ENCODE measurements around the gene CTNNA3.

Gene CTNNA3

DNA sequence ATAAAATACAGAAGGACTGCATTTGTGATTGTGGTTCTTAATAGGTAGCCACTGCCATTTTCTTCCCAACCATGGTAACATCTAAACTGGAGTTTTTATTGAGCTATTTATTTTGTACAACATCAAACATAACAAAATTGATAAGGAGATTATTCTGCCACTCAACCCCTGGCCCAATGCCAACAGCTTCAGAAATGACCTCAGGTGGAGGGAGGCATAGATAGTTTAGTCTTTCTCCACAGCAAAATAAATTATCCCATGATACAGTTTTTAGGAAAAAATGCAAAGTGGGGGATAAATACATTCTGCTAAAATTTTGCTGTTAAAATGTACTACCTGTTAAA, 712.5 kb downstream of the CTNNA3 start:
- DNase-seq (ENCODE audit: low read depth): no peak
- TF ChIP-seq, protein P1, sequence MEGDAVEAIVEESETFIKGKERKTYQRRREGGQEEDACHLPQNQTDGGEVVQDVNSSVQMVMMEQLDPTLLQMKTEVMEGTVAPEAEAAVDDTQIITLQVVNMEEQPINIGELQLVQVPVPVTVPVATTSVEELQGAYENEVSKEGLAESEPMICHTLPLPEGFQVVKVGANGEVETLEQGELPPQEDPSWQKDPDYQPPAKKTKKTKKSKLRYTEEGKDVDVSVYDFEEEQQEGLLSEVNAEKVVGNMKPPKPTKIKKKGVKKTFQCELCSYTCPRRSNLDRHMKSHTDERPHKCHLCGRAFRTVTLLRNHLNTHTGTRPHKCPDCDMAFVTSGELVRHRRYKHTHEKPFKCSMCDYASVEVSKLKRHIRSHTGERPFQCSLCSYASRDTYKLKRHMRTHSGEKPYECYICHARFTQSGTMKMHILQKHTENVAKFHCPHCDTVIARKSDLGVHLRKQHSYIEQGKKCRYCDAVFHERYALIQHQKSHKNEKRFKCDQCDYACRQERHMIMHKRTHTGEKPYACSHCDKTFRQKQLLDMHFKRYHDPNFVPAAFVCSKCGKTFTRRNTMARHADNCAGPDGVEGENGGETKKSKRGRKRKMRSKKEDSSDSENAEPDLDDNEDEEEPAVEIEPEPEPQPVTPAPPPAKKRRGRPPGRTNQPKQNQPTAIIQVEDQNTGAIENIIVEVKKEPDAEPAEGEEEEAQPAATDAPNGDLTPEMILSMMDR (conservative IDR thresholded peaks at IDR 0.05; ENCODE audit: low read length): no peak

GRCh38 chr10:66982792-66983474, 713.1 kb downstream of the CTNNA3 start:
- no peak for DNase-seq (ENCODE audit: low read depth)
- H3K4me3 ChIP-seq (ENCODE audit: low read length): no peak overlapping the region
- TF ChIP-seq, protein P1 (conservative IDR thresholded peaks at IDR 0.05; ENCODE audit: low read length): no peak

More for the DNA sequence above, 712.5 kb downstream of the CTNNA3 start:
- H3K4me3 ChIP-seq (ENCODE audit: low read length): no peak overlapping the region

DNA sequence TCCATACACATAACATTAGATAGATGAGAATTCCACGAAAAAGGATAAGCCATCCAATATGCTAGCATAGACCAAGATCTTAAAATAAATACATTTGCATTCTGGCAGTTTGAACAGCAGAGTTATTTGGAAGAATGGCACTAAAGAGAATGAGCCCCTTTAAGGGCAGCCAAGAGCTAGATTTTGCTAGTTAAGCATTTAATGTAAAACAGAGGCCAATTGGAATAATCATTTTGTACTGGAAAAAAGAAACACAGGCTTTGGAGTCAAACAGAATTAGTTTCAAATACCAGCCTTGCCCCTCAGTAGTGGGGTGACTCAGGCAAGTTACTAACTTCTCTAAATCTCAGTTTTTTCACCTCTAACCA, 714.0 kb downstream of the CTNNA3 start:
- no peak overlapping the region for H3K4me3 ChIP-seq (ENCODE audit: low read length)
- DNase-seq (ENCODE audit: low read depth): no peak
- TF ChIP-seq, protein P1 (conservative IDR thresholded peaks at IDR 0.05; ENCODE audit: low read length): no peak

DNA sequence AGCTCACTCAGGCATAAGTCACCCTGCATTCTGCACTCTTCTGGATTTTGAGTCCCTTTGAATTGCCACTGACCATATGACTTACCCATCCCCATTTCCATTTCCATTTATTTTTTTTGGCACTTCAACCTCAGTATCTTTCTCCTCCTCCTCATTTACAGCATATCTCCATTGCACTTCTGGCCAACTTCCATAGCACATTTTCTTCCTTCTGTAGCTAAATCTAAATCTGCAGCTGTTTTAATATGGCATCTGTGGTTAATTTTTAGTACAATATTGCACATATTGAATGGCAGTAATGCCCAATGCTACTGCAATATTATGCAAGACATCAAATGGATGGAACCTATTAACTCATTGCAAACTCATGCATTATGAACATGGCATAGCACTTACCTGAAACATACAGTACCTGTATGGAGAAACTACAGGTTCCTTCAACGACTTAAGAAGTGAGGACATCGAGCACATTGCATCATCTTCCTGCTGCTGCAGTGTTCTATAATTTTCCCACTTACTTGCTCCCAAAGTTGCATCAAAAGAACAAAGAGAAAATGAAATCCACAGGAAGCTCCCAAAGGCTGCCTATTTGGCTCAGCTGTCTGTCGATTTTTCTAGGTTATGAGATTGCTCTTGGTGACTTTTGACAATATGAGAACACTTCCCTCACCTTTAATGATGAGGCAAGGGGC, 714.5 kb downstream of the CTNNA3 start:
- no peak overlapping the region for H3K4me3 ChIP-seq (ENCODE audit: low read length)
- DNase-seq (ENCODE audit: low read depth): no peak
- TF ChIP-seq, protein P1 (conservative IDR thresholded peaks at IDR 0.05; ENCODE audit: low read length): no peak

- TF ChIP-seq, protein P1 (conservative IDR thresholded peaks at IDR 0.05; ENCODE audit: low read length): no peak
- no peak for DNase-seq (ENCODE audit: low read depth)
- H3K4me3 ChIP-seq (ENCODE audit: low read length): no peak overlapping the region
These were observed 715.7 kb downstream of the CTNNA3 start for GRCh38 chr10:66980246-66980815.

DNA sequence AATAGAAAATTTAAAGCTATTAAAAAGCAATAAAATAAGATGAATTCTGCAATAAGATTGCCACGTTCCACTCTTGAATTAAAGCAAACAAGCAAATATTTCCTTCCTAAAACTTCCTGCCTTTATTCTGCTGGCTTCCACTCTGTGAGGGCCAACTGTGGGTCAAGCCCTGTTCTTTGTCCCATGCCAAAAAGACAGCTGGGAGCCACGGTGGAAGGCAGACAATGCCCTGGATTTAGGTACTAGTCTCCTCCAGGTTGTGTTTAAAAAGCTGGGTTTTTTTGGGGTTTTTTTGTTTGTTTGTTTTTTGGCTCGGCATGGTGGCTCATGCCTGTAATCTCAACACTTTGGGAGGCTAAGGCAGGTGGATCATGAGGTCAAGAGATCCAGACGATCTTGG, 731.0 kb downstream of the CTNNA3 start:
- H3K4me3 ChIP-seq (ENCODE audit: low read length): no peak overlapping the region

More for the DNA sequence above, 731.0 kb downstream of the CTNNA3 start:
- DNase-seq (ENCODE audit: low read depth): no peak
- TF ChIP-seq, protein P1 (conservative IDR thresholded peaks at IDR 0.05; ENCODE audit: low read length): no peak
